Measurements from ENCODE around the gene ZNF740. TPM values are rescaled to one million over a fixed set of nuclear protein-coding genes. Genes with fewer than 3 reads are reported as not detected.
A peak's percentile ranks its signal among the peaks of the same experiment; 100 is the strongest.

Gene ZNF740
- total and polyA plus RNA-seq, 2 of the 8 experiments (the other 6 are each of a cell fraction or from before 2014, with no cell fraction given) = 8.2 to 40.0 TPM

GRCh38 chr12:53219956-53220693 is 39.6 kb downstream of the ZNF740 start:
- H3K36me3 ChIP-seq (ENCODE audit: control insufficient read depth in 2 of 4, insufficient read depth in 4 of 4, low read length in 3 of 4) = peaks cover 0 to 3% (median 1%) of the 10 kb centered on the region in 4 experiments; a peak in 4 of 8 replicates
- H3K9me3 ChIP-seq (ENCODE audit: insufficient read depth in 2 of 2, low read depth in 1 of 2, low read length in 1 of 2) = no peaks in the 10 kb centered on the region
- peak overlapping the region; percentile 52; the same call in 1 of the 2 replicates for H2BK20ac ChIP-seq (ENCODE audit: low read length)
- H3K14ac ChIP-seq (ENCODE audit: insufficient read length) = no peak overlapping the region
- peaks cover 41 to 69% (median 56%) of the 10 kb centered on the region in 4 experiments for H3K4me1 ChIP-seq (replicated peaks in 1 of 4; ENCODE audit: control insufficient read depth in 3 of 4, insufficient read depth in 4 of 4, low read length in 3 of 4)
- peak overlapping the region; percentile 99 to 100 for H3K4me2 ChIP-seq (ENCODE audit: insufficient read depth in 1 of 2, low read depth in 2 of 2, low read length in 2 of 2)
- peak overlapping the region; percentile 93 for H3K18ac ChIP-seq (ENCODE audit: extremely low read depth, low read length)
- FAIRE-seq (no peak), DNase-seq (ENCODE audit: low read depth in 1 of 2, low spot score in 2 of 2) (peak in 1 of 2 experiments; percentile 77)
- ChIA-PET POLR2A (ENCODE audit: partially characterized antibody) (interaction anchor here (0.6 to 13.6 kb wide), 13 partner anchors 9 to 166 kb away, joined by 3 to 151 read pairs (median 5); partner anchors contain the start of genes CSAD, ESPL1, PFDN5 and RARG), CTCF (ENCODE audit: partially characterized antibody) (interaction anchor here (0.6 to 22.3 kb wide), 11 partner anchors 9 to 184 kb away, joined by 3 to 654 read pairs (median 4); partner anchors contain the start of genes ESPL1 and RARG)
- peaks cover 16 to 36% of the 10 kb centered on the region in 2 experiments for H3K79me2 ChIP-seq (ENCODE audit: control insufficient read depth in 1 of 2, insufficient read depth in 2 of 2, low read length in 2 of 2)
- peak overlapping the region; percentile 22 for H3K4ac ChIP-seq (replicated peaks; ENCODE audit: insufficient read length, low read depth, low read length)
- 0 out of 2 replicates have a peak overlapping the region, but pooled peaks have one; percentile 95 for H2AK5ac ChIP-seq (ENCODE audit: low read depth, low read length)
- no peak overlapping the region for H3K27ac ChIP-seq (ENCODE audit: low read depth, low read length)
- peak overlapping the region; percentile 83; the same call in 1 of the 2 replicates for H2BK5ac ChIP-seq (ENCODE audit: low read depth, low read length)
- no peak overlapping the region for H2BK15ac ChIP-seq (ENCODE audit: low read length)
- H2AFZ ChIP-seq (ENCODE audit: low read length) = no peak overlapping the region
- TF ChIP-seq KDM4A (IDR thresholded peaks at IDR 0.05; ENCODE audit: low read depth, low read length, severe bottlenecking) = peak; percentile 11
- TF ChIP-seq KDM1A (IDR thresholded peaks at IDR 0.05; ENCODE audit: borderline replicate concordance, low read length) = peak; percentile 64; the same call in 1 of the 2 replicates
- TF ChIP-seq, protein P1, sequence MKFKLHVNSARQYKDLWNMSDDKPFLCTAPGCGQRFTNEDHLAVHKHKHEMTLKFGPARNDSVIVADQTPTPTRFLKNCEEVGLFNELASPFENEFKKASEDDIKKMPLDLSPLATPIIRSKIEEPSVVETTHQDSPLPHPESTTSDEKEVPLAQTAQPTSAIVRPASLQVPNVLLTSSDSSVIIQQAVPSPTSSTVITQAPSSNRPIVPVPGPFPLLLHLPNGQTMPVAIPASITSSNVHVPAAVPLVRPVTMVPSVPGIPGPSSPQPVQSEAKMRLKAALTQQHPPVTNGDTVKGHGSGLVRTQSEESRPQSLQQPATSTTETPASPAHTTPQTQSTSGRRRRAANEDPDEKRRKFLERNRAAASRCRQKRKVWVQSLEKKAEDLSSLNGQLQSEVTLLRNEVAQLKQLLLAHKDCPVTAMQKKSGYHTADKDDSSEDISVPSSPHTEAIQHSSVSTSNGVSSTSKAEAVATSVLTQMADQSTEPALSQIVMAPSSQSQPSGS (IDR thresholded peaks at IDR 0.05; ENCODE audit: low read length) = no peak
- no peak for TF ChIP-seq GABPA (IDR thresholded peaks at IDR 0.05; ENCODE audit: borderline replicate concordance, insufficient read depth, low read length)
- no peak for TF ChIP-seq EZH2 (IDR thresholded peaks at IDR 0.05; ENCODE audit: low read depth, low read length, severe bottlenecking)
- TF ChIP-seq SAP30 (IDR thresholded peaks at IDR 0.05; ENCODE audit: insufficient read depth, insufficient replicate concordance, low read length) = peak; percentile 68
- no peak for TF ChIP-seq SIX5 (IDR thresholded peaks at IDR 0.05; ENCODE audit: low read depth, low read length)
- 1% methylated on average over 32 of the region's 53 CpGs; no CpG with 5 or more reads in 1 of the 2 experiments for WGBS, 2 experiments (ENCODE audit: extremely low coverage in 1 of 2, insufficient coverage in 1 of 2, insufficient read length in 1 of 2, insufficient replicate concordance in 2 of 2, low coverage in 1 of 2, low lambda C conversion rate in 2 of 2, missing lambda C conversion rate in 1 of 2)
- H4K8ac ChIP-seq (ENCODE audit: extremely low read depth, insufficient read depth, low read length) = no peak overlapping the region
- H4K5ac ChIP-seq (ENCODE audit: insufficient read length, low read depth, low read length) = peak overlapping the region; percentile 17
- peaks cover 17% of the 10 kb centered on the region for H3K79me1 ChIP-seq (ENCODE audit: low read depth, low read length)
- H3K27me3 ChIP-seq (replicated peaks in 1 of 4; ENCODE audit: control insufficient read depth in 3 of 4, extremely low read depth in 1 of 4, insufficient read depth in 3 of 4, low read length in 3 of 4) = peaks cover 0 to 3% (median 0%) of the 10 kb centered on the region in 4 experiments; a peak in 1 of 7 replicates
- H3K56ac ChIP-seq (replicated peaks; ENCODE audit: insufficient read length, low read depth, low read length) = no peak overlapping the region
- no peak overlapping the region for H3K23ac ChIP-seq (ENCODE audit: insufficient read length)
- H2BK120ac ChIP-seq (replicated peaks; ENCODE audit: low read depth, low read length) = no peak overlapping the region
- 0 out of 2 replicates have a peak overlapping the region, but pooled peaks have one; percentile 75 for H2BK12ac ChIP-seq (ENCODE audit: low read depth, low read length)
- no peak overlapping the region for H4K91ac ChIP-seq (replicated peaks; ENCODE audit: insufficient read length, low read length)
- H4K20me1 ChIP-seq (replicated peaks in 1 of 2; ENCODE audit: control insufficient read depth in 1 of 2, insufficient read depth in 2 of 2, low read length in 2 of 2) = peaks cover 0 to 3% of the 10 kb centered on the region in 2 experiments
- peak overlapping the region in 3 of 4 experiments; percentile 42 to 75 (median 51); a peak in 6 of 7 replicates for H3K9ac ChIP-seq (replicated peaks in 1 of 4; ENCODE audit: extremely low read depth in 1 of 4, low read depth in 3 of 4, low read length in 3 of 4)
- H3K4me3 ChIP-seq (ENCODE audit: extremely low read depth in 1 of 4, insufficient read depth in 2 of 4, low read depth in 3 of 4, low read length in 4 of 4) = peak overlapping the region; percentile 84 to 97 (median 88)
- H3K23me2 ChIP-seq (ENCODE audit: low read depth, low read length) = peaks cover 27% of the 10 kb centered on the region
